ENCODE measurements around the gene BGN. TPM values are rescaled to one million over a fixed set of nuclear protein-coding genes. Genes with fewer than 3 reads are reported as not detected.

Gene BGN
- total RNA-seq, 4 donors from 2014 or later, result 1.1 to 50.7 (median 9.8) TPM

DNA sequence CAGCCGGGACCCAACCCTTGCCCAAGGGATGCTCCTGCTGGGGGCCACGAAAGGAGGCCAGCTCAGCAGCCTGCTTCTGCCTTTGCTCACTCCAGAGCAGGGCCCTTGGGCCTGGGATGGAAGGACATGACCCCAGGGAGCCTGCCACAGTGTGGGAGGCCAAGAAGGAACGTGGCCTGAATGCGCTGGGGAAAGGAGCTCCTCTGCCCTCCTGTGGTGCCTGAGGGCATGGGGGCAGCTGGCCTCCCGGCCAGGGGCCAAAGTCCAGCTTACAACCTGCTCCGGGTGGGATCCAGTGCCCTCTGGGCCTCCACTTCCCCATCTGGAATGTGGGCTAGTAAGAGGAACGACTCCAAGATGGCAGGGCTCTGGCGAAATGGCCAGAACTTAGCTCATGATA is 20.7 kb downstream of the BGN start:
- intact Hi-C loops (cut with DNase I; ENCODE audit: low total_unique reads) (no loop called here), in situ Hi-C loops (cut with MboI; ENCODE audit: low sequenced_read_pairs in 4 of 4) (loop anchor here in 2 of 4 donors (25.0 kb wide), 1 partner anchor 553 kb away; no protein-coding TSS in a partner anchor)
- no peak for DNase-seq
- H3K9me3 ChIP-seq, result no peaks in the 10 kb centered on the region
- no peak for ATAC-seq
- H3K36me3 ChIP-seq, result no peaks in the 10 kb centered on the region
- no peak overlapping the region for H3K27ac ChIP-seq
- TF ChIP-seq, protein P1, sequence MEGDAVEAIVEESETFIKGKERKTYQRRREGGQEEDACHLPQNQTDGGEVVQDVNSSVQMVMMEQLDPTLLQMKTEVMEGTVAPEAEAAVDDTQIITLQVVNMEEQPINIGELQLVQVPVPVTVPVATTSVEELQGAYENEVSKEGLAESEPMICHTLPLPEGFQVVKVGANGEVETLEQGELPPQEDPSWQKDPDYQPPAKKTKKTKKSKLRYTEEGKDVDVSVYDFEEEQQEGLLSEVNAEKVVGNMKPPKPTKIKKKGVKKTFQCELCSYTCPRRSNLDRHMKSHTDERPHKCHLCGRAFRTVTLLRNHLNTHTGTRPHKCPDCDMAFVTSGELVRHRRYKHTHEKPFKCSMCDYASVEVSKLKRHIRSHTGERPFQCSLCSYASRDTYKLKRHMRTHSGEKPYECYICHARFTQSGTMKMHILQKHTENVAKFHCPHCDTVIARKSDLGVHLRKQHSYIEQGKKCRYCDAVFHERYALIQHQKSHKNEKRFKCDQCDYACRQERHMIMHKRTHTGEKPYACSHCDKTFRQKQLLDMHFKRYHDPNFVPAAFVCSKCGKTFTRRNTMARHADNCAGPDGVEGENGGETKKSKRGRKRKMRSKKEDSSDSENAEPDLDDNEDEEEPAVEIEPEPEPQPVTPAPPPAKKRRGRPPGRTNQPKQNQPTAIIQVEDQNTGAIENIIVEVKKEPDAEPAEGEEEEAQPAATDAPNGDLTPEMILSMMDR (IDR thresholded peaks at IDR 0.05 in 4 of 5, conservative IDR thresholded peaks at IDR 0.05 in 1 of 5), result no peak
- no peak for TF ChIP-seq POLR2A (IDR thresholded peaks at IDR 0.05)
- peaks cover 3 to 22% (median 17%) of the 10 kb centered on the region in 3 donors for H3K27me3 ChIP-seq
- H3K4me1 ChIP-seq, result no peaks in the 10 kb centered on the region
- no peak overlapping the region for H3K4me3 ChIP-seq

GRCh38 chrX:153516073-153516472 is 21.3 kb downstream of the BGN start:
- Histone ChIP-seq H3K9me3 (no peaks in the 10 kb centered on the region), H3K27me3 (peaks cover 3 to 27% (median 18%) of the 10 kb centered on the region in 3 donors), H3K36me3 (no peaks in the 10 kb centered on the region), H3K27ac (no peak overlapping the region), H3K4me3 (no peak overlapping the region), H3K4me1 (no peaks in the 10 kb centered on the region)
- ATAC-seq (no peak), DNase-seq (no peak)
- no peak for TF ChIP-seq POLR2A (IDR thresholded peaks at IDR 0.05)
- TF ChIP-seq, protein P1 (IDR thresholded peaks at IDR 0.05 in 4 of 5, conservative IDR thresholded peaks at IDR 0.05 in 1 of 5), result no peak
- in situ Hi-C loops (cut with MboI; ENCODE audit: low sequenced_read_pairs in 4 of 4) (loop anchor here in 2 of 4 donors (25.0 kb wide), 1 partner anchor 554 kb away; no protein-coding TSS in a partner anchor), intact Hi-C loops (cut with DNase I; ENCODE audit: low total_unique reads) (no loop called here)

DNA sequence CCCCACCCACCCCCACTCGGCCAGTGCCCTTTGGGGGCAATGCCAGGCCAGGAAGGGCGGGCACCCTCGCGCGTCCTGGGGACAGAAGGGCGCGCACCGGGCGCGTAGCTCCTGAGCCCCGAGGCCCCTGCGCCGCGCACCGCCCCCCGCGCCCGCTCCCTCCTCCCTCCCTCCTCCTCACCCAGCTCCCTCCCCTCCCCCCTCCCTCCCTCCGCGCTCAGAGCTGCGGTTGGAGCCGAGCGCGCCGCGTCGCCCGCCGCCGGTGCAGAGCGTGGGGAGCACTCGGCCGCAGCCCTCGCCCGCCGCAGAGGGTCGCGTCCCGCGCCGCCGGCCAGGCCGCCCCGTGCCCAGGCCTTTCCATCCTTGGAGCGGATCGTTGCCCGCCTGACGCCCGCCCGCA is 22.6 kb downstream of the BGN start, which contains the start of gene ATP2B3:
TSS of gene ATP2B3 (plus strand) at position 220 of the 400 bp plus-strand sequence. CDS start 18,606 bp downstream, outside the sequence.
- no peaks in the 10 kb centered on the region for H3K4me1 ChIP-seq
- H3K27me3 ChIP-seq, result peaks cover 3 to 41% (median 30%) of the 10 kb centered on the region in 3 donors
- intact Hi-C loops (cut with DNase I; ENCODE audit: low total_unique reads), result no loop called here
- no peak for ATAC-seq
- in situ Hi-C loops (cut with MboI; ENCODE audit: low sequenced_read_pairs in 4 of 4), result loop anchor here in 2 of 4 donors (25.0 kb wide), 1 partner anchor 555 kb away; no protein-coding TSS in a partner anchor
- no peak within 1 kb of the TSS for H3K4me3 ChIP-seq
- no peak for TF ChIP-seq POLR2A (IDR thresholded peaks at IDR 0.05)
- TF ChIP-seq, protein P1 (IDR thresholded peaks at IDR 0.05 in 4 of 5, conservative IDR thresholded peaks at IDR 0.05 in 1 of 5), result no peak
- no peak for DNase-seq
- H3K36me3 ChIP-seq, result no peaks in the 10 kb centered on the region
- H3K27ac ChIP-seq, result no peak within 1 kb of the TSS
- H3K9me3 ChIP-seq, result no peaks in the 10 kb centered on the region

- in situ Hi-C loops (cut with MboI; ENCODE audit: low sequenced_read_pairs in 4 of 4), result loop anchor here in 2 of 4 donors (25.0 kb wide), 1 partner anchor 556 kb away; no protein-coding TSS in a partner anchor
- Histone ChIP-seq H3K9me3 (no peaks in the 10 kb centered on the region), H3K36me3 (no peaks in the 10 kb centered on the region), H3K4me1 (no peaks in the 10 kb centered on the region), H3K27me3 (peaks cover 3 to 44% (median 33%) of the 10 kb centered on the region in 3 donors), H3K4me3 (no peak overlapping the region), H3K27ac (no peak overlapping the region)
- TF ChIP-seq POLR2A (IDR thresholded peaks at IDR 0.05), result no peak
- TF ChIP-seq, protein P1 (IDR thresholded peaks at IDR 0.05 in 4 of 5, conservative IDR thresholded peaks at IDR 0.05 in 1 of 5), result no peak
- no peak for ATAC-seq
- DNase-seq, result no peak
- intact Hi-C loops (cut with DNase I; ENCODE audit: low total_unique reads), result no loop called here
These were observed 23.4 kb downstream of the BGN start for GRCh38 chrX:153517946-153518834.

Measured in gastrocnemius medialis (tissue), 4 donors.